ENCODE measurements around the gene PUM1.

Gene PUM1

DNA sequence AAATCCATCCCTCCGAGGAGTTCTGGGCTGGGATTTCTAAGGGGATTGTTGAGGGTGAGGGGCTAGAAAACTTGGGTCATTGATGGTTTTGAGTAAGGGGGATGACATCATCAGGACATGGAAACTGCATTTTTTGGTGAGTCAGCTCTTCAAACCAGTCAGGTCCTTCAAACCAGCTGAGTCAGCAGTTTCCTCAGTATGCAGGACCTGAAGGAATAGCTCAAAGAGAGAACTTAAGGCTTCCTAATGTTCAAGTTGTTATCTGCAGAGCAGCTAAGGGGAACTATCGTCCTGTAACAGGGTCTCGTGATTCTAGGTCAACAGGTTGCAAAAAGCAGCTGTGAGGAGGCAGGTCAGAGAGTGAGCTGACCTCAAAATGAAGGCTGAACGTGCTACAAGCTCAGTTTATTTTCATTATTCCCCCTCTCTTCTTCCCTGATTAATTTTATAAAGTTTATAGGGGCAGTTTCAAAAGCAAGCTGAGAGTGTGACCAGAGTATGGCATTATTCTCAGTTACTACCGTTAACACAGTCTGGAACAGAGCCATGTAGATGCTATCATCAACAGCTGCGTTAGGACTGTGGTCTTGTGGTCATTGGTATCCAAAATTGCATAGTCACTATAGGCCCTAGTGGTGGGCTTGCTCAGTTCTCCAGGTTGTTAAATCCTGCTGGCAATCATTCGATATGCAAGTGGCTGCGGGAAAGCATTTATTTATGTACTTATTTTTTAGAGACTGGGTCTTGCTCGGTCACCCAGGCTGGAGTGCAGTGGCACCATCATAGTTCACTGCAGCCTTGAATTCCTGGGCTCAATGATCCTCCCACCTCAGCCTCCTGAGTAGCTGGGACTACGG, 146.3 kb downstream of the PUM1 start:
- no peak overlapping the region for H3K27ac ChIP-seq
- ChIA-PET POLR2A (ENCODE audit: low non-redundant PET) (no interaction called here), CTCF (interaction anchor here (1.0 to 3.3 kb wide), 5 partner anchors 8 to 200 kb away, joined by 3 to 16 read pairs (median 5); no protein-coding TSS in a partner anchor)
- TF ChIP-seq, protein P1, sequence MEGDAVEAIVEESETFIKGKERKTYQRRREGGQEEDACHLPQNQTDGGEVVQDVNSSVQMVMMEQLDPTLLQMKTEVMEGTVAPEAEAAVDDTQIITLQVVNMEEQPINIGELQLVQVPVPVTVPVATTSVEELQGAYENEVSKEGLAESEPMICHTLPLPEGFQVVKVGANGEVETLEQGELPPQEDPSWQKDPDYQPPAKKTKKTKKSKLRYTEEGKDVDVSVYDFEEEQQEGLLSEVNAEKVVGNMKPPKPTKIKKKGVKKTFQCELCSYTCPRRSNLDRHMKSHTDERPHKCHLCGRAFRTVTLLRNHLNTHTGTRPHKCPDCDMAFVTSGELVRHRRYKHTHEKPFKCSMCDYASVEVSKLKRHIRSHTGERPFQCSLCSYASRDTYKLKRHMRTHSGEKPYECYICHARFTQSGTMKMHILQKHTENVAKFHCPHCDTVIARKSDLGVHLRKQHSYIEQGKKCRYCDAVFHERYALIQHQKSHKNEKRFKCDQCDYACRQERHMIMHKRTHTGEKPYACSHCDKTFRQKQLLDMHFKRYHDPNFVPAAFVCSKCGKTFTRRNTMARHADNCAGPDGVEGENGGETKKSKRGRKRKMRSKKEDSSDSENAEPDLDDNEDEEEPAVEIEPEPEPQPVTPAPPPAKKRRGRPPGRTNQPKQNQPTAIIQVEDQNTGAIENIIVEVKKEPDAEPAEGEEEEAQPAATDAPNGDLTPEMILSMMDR (conservative IDR thresholded peaks at IDR 0.05; ENCODE audit: low read depth), result no peak
- DNase-seq (ENCODE audit: low spot score), result no peak

DNA sequence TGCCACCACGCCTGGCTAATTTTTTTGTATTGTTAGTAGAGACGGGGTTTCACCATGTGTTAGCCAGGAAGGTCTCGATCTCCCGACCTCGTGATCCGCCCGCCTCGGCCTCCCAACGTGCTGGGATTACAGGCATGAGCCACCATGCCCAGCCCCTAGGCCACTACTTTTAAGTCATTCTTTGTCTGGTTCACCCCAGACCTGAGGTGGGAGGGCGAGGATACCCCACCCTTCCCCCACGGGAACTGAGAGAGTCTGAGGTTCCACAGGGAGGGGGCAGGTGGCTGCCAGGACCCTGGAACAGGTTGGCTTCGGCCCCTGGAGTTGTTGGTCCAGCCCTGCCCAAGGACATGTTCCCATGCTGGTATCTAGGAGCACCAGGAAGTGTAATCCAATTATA, 149.2 kb downstream of the PUM1 start:
- ChIA-PET POLR2A (ENCODE audit: low non-redundant PET) (no interaction called here), CTCF (interaction anchor here (0.6 kb wide), 1 partner anchor 1655 kb away, joined by 4 read pairs; no protein-coding TSS in a partner anchor)
- no peak for DNase-seq (ENCODE audit: low spot score)
- TF ChIP-seq, protein P1 (conservative IDR thresholded peaks at IDR 0.05; ENCODE audit: low read depth), result no peak
- H3K27ac ChIP-seq, result no peak overlapping the region

DNA sequence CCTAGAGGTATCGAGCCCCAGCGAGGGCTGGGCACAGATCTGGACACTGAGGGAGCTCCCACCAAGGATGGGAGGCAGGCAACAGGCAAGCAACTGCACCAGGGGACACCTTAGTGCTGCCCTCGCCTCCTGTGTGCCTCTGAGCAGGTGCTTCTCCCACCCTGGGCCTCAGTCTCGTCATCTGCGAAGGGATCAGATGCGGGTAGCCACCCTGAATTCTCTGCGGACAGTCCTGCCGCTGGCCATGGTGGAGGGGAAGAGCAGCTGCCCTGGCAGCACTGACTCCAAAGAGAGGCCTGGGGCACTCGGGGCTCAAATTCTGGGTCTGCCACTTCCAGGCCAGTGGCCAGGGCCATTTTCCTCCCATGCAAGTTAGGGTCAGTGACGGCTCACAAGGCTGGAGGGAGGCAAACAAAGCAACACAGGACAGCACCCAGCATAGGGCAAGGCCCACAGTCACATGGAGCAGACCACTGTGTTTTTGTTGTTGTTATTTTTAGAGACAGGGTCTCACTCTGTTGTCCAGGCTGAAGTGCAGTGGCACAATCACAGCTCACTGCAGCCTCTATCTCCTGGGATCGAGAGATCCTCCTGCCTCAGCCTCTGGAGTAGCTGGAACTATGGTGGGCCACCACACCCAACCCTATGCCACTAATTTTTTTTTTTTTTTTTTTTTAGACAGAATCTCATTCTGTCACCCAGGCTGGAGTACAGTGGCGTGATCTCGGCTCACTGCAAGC, 149.9 kb downstream of the PUM1 start:
- H3K27ac ChIP-seq, result no peak overlapping the region
- TF ChIP-seq, protein P1 (conservative IDR thresholded peaks at IDR 0.05; ENCODE audit: low read depth), result no peak
- POLR2A ChIA-PET (ENCODE audit: low non-redundant PET), result no interaction called here
- no peak for DNase-seq (ENCODE audit: low spot score)
- CTCF ChIA-PET, result interaction anchor here (0.5 to 7.8 kb wide), 4 partner anchors 112 to 1655 kb away, joined by 3 to 186 read pairs (median 5); no protein-coding TSS in a partner anchor

DNA sequence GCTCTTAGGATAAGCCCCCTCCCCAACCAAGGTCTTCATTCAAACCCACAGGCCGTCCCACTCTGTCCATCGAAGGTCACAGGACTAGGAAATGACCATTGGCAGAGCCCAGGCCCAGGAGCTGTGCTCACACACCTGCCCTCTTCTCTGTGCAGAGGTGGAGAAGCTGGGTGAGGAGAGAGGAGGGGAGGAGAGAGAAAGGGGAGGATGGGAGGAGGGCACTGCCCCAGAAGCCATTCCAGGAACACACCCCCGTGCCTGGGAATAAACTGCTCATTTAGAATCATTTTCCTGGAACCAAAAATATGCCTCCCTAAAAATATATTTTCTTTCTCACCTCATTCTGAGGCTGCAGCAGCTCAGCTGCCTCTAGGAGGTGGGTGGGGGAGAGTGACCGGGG, 150.6 kb downstream of the PUM1 start:
- ChIA-PET CTCF (interaction anchor here (0.7 to 7.8 kb wide), 3 partner anchors 112 to 314 kb away, joined by 3 to 186 read pairs (median 11); no protein-coding TSS in a partner anchor), POLR2A (ENCODE audit: low non-redundant PET) (no interaction called here)
- no peak for DNase-seq (ENCODE audit: low spot score)
- TF ChIP-seq, protein P1 (conservative IDR thresholded peaks at IDR 0.05; ENCODE audit: low read depth), result no peak
- no peak overlapping the region for H3K27ac ChIP-seq

DNA sequence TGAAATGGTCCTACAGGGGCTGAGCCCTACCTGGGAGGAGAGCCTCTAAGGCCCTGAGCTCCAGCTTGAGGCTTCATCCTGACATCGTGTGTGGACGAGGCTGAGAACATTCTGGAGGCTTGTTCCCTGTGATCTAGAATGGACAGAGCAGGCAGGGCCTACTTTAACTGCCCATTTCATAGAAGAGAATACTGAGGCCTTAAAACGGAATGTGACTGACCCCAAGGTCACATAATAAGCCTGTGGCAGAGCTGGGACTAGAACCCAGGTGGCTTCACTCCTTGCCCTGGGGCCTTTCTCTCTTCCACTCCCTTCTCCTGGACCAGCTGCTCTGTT, 151.0 kb downstream of the PUM1 start:
- DNase-seq (ENCODE audit: low spot score), result no peak
- POLR2A ChIA-PET (ENCODE audit: low non-redundant PET), result no interaction called here
- CTCF ChIA-PET, result interaction anchor here (0.7 to 7.8 kb wide), 3 partner anchors 111 to 314 kb away, joined by 3 to 186 read pairs (median 11); no protein-coding TSS in a partner anchor

More for the DNA sequence above, 151.0 kb downstream of the PUM1 start:
- TF ChIP-seq, protein P1 (conservative IDR thresholded peaks at IDR 0.05; ENCODE audit: low read depth), result no peak
- no peak overlapping the region for H3K27ac ChIP-seq

Measured in RWPE1 (cell line).